Globus pallidus (tissue), 1 donor: ENCODE results near the gene PITX2.
"Not testable (repeated sequence)": the region's sequence is repeated elsewhere in the genome, so short reads cannot be mapped to it uniquely, and the experiment has no call there.

Experiments used
- DNase-seq: peaks from one replicate; pipeline ENCODE4 v3.0.0-alpha.2; 2015; ENCODE audit warnings: low spot score

The PITX2 gene

GRCh38 chr4:110610940-110611831 lies 11.7 kb downstream of the PITX2 start:
- no peak for DNase-seq

GRCh38 chr4:110610620-110610939 lies 12.3 kb downstream of the PITX2 start:
- DNase-seq = no peak

- DNase-seq = no peak
Observed at GRCh38 chr4:110609044-110609750, 13.7 kb downstream of the PITX2 start.

DNA sequence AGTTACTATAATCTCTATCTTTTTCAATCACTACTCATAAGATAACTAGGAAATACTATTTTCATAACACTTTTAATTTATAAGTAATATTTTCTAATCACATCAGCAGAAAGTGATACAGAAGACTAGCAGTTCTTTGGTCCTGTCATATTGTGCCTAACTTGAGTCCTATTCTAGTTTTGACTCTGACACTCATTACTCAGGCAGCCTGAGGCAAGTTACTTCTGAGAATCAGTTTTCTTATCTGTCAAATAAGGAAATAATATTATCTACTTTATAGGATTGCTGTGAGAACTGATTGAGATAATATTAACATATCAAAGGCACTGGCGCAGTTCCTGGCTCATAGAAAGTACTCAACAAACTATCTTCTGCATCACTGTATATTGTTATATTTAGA lies 17.8 kb downstream of the PITX2 start:
- DNase-seq = no peak

GRCh38 chr4:110602061-110602460 lies 20.8 kb downstream of the PITX2 start:
- no peak for DNase-seq

GRCh38 chr4:110597582-110597981 lies 25.3 kb downstream of the PITX2 start:
- no peak for DNase-seq

GRCh38 chr4:110596431-110596830 lies 26.4 kb downstream of the PITX2 start:
- no peak for DNase-seq

DNA sequence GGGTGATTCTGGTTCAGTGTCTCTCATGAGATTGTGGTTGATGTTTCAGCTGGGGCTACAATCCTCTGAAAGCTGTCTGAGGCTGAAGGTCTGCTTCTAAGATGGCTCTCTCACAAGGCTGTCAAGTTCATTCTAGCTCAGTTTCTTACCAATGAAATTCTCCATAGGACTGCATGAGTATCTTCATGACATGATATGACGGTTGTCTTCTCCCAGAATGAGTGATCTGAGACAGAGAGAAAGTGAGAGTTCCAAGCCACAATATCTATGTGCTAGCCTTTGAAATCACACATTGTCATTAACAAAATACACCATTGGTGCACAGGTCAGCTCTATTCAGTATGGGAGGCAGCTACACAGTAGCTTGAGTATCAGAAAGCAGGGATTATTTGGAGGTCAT lies 27.3 kb downstream of the PITX2 start:
- DNase-seq = no peak

DNA sequence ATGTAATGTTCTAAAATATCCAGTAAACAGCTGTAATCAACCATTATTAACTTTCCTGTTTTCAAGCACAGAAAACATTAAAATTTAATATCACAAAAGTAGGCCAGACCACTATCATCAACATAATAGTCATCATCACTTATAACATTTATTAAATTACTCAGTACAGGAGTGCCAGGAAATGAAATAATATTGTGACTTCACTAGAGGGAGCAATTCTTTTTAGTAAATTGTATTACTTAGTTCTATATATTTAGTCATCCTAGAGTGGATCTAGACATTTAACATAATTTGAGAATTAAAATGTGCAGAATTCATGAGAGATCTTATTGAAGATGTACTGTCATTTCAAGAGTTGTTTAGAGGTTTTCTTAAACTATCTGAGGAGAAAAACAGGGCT lies 33.6 kb downstream of the PITX2 start:
- no peak for DNase-seq

DNA sequence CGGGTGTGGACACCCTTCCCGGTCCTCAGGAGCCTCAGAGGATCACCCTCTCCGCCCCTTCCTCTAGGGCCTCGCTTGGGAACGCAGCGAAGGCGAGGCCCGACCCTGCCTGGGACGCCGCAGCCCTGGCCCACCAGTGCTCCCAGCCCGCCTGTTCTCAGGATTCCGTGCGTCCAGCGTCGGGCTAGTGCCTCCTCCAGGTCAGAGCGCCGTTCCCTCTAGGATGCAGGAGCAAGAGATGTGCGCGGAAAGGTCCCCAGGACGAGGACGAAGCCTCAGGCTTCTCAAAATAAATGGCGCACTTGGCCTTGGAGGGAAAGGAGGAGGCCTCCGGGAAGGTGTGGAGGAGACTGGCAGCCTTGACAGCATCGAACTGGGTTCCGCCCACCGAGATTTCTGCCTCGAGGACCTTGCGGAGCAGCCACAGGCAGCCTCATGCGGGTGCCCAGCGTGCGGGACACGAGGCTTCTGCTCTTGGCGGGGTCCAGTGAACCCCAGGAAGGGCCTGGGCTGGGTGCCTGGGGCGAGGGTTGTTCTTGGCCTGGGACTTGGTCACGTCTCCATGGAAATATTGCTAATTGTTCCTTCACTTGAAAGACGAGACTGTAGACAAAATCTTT lies 35.1 kb downstream of the PITX2 start:
- no peak for DNase-seq

GRCh38 chr4:110586131-110586850 lies 36.6 kb downstream of the PITX2 start:
- peak; percentile 13 for DNase-seq

- not testable (repeated sequence) for DNase-seq
Observed at GRCh38 chr4:110576696-110577095, 46.2 kb downstream of the PITX2 start.
